Measurements from ENCODE around the gene DNHD1. TPM values are rescaled to one million over a fixed set of nuclear protein-coding genes. Genes with fewer than 3 reads are reported as not detected.
A peak's percentile ranks its signal among the peaks of the same experiment; 100 is the strongest.

The DNHD1 gene
- total RNA-seq, 2 donors from 2014 or later: 22.4 to 38.5 TPM

GRCh38 chr11:6618117-6619003 is 121.3 kb downstream of the DNHD1 start:
- Mint-ChIP-seq H3K36me3 (peaks cover 0 to 11% of the 10 kb centered on the region in 2 donors), H3K9me3 (no peaks in the 10 kb centered on the region), H3K27ac (no peak overlapping the region)
- DNase-seq (ENCODE audit: low spot score in 2 of 2) (peak; percentile 45 to 72), ATAC-seq (peak; percentile 55 to 57)

- DNase-seq (ENCODE audit: low spot score in 2 of 2) (peak; percentile 90 to 92), ATAC-seq (peak; percentile 92 to 97)
- H3K27ac Mint-ChIP-seq: no peak within 1 kb of the TSS
- H3K9me3 Mint-ChIP-seq: no peaks in the 10 kb centered on the region
- H3K36me3 Mint-ChIP-seq: peaks cover 0 to 11% of the 10 kb centered on the region in 2 donors
These were observed 122.1 kb downstream of the DNHD1 start, which contains the start of gene TPP1 for GRCh38 chr11:6619004-6619745. Gene TPP1, minus strand, starts transcription at chr11:6619422. Its CDS starts 22 bp downstream, at chr11:6619400.

- peaks cover 0 to 4% of the 10 kb centered on the region in 2 donors for H3K36me3 Mint-ChIP-seq
- no peak overlapping the region for H3K27ac Mint-ChIP-seq
- DNase-seq (ENCODE audit: low spot score in 2 of 2): no peak
- no peaks in the 10 kb centered on the region for H3K9me3 Mint-ChIP-seq
- no peak for ATAC-seq
These were observed 123.6 kb downstream of the DNHD1 start for GRCh38 chr11:6620636-6621035.

Other genes starting within 250 kb of the DNHD1 start
- not detected for gene CCKBR, start 237.4 kb upstream of the DNHD1 start, total RNA-seq
- gene CAVIN3, start 176.8 kb upstream of the DNHD1 start, total RNA-seq: 10 to 100 TPM in 1 of 2 donors, 1 to 10 TPM in 1; 4.3 to 20.7 TPM
- gene SMPD1, start 106.8 kb upstream of the DNHD1 start, total RNA-seq: 10 to 100 TPM; 13.1 to 24.8 TPM
- gene APBB1, start 78.2 kb upstream of the DNHD1 start, total RNA-seq: 10 to 100 TPM; 40.0 to 72.5 TPM
- gene HPX, start 56.3 kb upstream of the DNHD1 start, total RNA-seq: under 1 TPM; 0.41 to 0.55 TPM
- 10 to 100 TPM in 1 of 2 donors, 1 to 10 TPM in 1; 4.7 to 19.0 TPM for gene TRIM3, start 23.3 kb upstream of the DNHD1 start, total RNA-seq
- 10 to 100 TPM; 47.1 to 59.9 TPM for gene ARFIP2, start 15.9 kb upstream of the DNHD1 start, total RNA-seq
- gene TIMM10B, start 15.8 kb upstream of the DNHD1 start, total RNA-seq: 10 to 100 TPM; 36.9 to 38.3 TPM
- 10 to 100 TPM; 24.9 to 38.3 TPM for gene RRP8, start 106.3 kb downstream of the DNHD1 start, total RNA-seq
- 10 to 100 TPM; 72.1 to 99.7 TPM for gene ILK, start 106.5 kb downstream of the DNHD1 start, total RNA-seq
- 100 to 1,000 TPM in 1 of 2 donors, 10 to 100 TPM in 1; 95.3 to 166 TPM for gene TAF10, start 114.9 kb downstream of the DNHD1 start, total RNA-seq
- gene TPP1, start 122.1 kb downstream of the DNHD1 start, total RNA-seq: 10 to 100 TPM; 54.7 to 67.4 TPM
- gene DCHS1, start 158.5 kb downstream of the DNHD1 start, total RNA-seq: 1 to 10 TPM in 1 of 2 donors, under 1 TPM in 1; 0.82 to 2.1 TPM
- 100 to 1,000 TPM in 1 of 2 donors, 10 to 100 TPM in 1; 92.4 to 104 TPM for gene MRPL17, start 186.1 kb downstream of the DNHD1 start, total RNA-seq

Measured in activated naive CD4-positive, alpha-beta T cell treated with anti-CD3 and anti-CD28 coated beads, Interleukin-2, amount 50 U/mL, for 72 hours (primary cell).